GM18505 (cell line): ENCODE results near the gene CLIC3.

Experiments used
- ATAC-seq: cut with Tn5 transposase; IDR thresholded peaks from one replicate; pipeline ENCODE4 v1.9.1; 2021; ENCODE audit not compliant: unreplicated experiment
- POLR2A ChIP-seq: IDR thresholded peaks from 4 replicates; pipeline ENCODE4 v1.6.1; 2011; ENCODE audit warnings: borderline replicate concordance; ENCODE audit not compliant: insufficient read depth, insufficient read length; ENCODE audit errors: extremely low read depth

Gene CLIC3

DNA sequence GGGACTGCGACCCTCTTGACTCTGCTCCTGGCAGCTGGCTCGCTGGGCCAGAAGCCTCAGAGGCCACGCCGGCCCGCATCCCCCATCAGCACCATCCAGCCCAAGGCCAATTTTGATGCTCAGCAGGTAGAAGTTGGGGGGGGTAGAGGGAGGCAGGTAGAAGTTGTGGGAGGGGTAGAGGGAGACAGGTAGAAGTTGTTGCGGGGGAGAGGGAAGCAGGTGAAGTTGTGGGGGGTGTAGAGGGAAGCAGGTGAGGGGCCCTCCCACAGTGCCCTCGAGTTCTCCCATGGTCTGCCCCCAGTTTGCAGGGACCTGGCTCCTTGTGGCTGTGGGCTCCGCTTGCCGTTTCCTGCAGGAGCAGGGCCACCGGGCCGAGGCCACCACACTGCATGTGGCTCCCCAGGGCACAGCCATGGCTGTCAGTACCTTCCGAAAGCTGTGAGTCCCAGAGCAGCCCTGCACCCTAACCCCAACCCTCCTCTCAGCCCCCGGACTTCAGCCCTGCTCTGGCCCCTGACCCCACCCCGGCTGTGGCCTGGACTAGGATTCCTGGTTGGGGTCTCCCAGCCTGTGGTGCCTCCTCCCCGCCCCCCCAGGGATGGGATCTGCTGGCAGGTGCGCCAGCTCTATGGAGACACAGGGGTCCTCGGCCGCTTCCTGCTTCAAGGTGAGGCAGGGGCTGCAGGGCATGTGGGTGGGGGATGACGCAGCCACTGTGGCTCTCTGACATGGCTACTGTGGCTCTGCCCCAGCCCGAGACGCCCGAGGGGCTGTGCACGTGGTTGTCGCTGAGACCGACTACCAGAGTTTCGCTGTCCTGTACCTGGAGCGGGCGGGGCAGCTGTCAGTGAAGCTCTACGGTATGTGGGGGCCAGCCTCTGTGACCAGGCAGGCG, 50.8 kb downstream of the CLIC3 start:
- no peak for ATAC-seq
- TF ChIP-seq POLR2A = no peak
